HG03558 (cell line): Measurements from ENCODE around the gene F9.

ENCODE experiments used
- ATAC-seq: cut with Tn5 transposase; IDR thresholded peaks from one replicate; pipeline ENCODE4 v1.9.1; 2021; ENCODE audit warnings: moderate number of reproducible peaks; ENCODE audit not compliant: unreplicated experiment; ENCODE audit errors: extremely low read depth

Gene F9

DNA sequence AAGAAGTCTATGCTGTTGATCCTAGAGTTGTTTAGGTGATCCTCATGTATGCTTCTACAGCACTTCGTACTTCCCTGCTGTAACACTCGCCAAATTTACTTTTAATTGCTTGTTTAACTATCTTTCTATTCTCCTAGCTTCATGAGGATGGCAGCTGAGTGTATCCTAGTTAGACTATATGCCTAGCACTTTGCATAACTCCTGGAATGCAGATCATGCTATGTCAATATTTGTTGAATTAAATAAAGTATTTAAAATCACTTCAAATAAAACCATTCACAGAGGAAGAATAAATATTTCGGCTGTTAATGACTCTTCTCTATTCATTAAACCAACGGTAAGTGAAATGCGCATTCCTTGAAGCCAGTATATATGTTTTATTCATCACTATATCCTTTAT, 55.1 kb downstream of the F9 start:
- ATAC-seq: no peak

GRCh38 chrX:139596068-139596467, 65.5 kb downstream of the F9 start:
- no peak for ATAC-seq

DNA sequence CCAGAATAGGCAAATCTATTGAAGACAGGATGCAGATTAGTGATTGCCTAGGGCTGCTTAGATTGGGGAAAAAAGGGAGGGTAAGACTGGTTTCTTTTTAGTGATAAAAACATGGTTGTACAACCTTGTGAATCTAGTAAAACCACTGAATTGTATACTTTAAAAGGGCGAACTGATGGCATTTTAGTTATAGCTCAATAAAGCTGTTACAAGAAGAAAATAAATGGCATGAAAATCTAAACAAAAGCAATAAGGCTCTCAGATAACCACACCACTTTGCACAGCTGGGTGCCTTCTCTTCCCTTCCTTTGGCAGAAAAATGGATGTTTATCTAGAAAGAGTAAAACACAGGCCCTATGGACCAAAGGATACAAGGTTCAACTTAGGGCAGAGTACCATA, 69.6 kb downstream of the F9 start:
- ATAC-seq: no peak
